Urinary bladder (tissue), 4 donors: Measurements from ENCODE around the gene EML2. TPM values are rescaled to one million over a fixed set of nuclear protein-coding genes. Genes with fewer than 3 reads are reported as not detected.

Experiments used
- DNase-seq: peaks from one replicate; pipeline ENCODE4 v3.0.0-alpha.2; 2015; ENCODE audit errors: extremely low spot score
- H3K27ac ChIP-seq: one replicate; pipeline ENCODE4 v1.5.1; 2013; ENCODE audit warnings: low read depth, mild to moderate bottlenecking, moderate library complexity
- H3K36me3 ChIP-seq: one replicate; pipeline ENCODE4 v1.6.1; 2013; ENCODE audit warnings: mild to moderate bottlenecking, moderate library complexity; ENCODE audit not compliant: insufficient read depth
- H3K4me1 ChIP-seq: one replicate; pipeline ENCODE4 v1.6.1; 2013; ENCODE audit warnings: mild to moderate bottlenecking, moderate library complexity; ENCODE audit not compliant: insufficient read depth
- H3K4me3 ChIP-seq: one replicate; pipeline ENCODE4 v1.5.1; 2013; ENCODE audit warnings: low read depth, low read length
- WGBS: extraction: QIAGEN DNeasy Blood & Tissue Kit; methylation state at CpG from one replicate; pipeline ENCODE4 v1.1.7; 2013; 5-methylcytosine and 5-hydroxymethylcytosine counted together
- polyA plus RNA-seq: library from polyadenylated mRNA; stranded (reverse); fragments of 200-250 nt; gene quantifications from one replicate; pipeline ENCODE4 v1.2.3, GENCODE V29; 2013
- total RNA-seq: library from RNA; depleted of rRNA; stranded (reverse); fragments of >200 nt; gene quantifications from one replicate; pipeline ENCODE4 v1.2.3, GENCODE V29; 2014
- donor health status: healthy with polysubstance abuse.
- donor health status: healthy.

The EML2 gene
- total and polyA plus RNA-seq, 2 donors = 16.9 to 41.2 TPM

DNA sequence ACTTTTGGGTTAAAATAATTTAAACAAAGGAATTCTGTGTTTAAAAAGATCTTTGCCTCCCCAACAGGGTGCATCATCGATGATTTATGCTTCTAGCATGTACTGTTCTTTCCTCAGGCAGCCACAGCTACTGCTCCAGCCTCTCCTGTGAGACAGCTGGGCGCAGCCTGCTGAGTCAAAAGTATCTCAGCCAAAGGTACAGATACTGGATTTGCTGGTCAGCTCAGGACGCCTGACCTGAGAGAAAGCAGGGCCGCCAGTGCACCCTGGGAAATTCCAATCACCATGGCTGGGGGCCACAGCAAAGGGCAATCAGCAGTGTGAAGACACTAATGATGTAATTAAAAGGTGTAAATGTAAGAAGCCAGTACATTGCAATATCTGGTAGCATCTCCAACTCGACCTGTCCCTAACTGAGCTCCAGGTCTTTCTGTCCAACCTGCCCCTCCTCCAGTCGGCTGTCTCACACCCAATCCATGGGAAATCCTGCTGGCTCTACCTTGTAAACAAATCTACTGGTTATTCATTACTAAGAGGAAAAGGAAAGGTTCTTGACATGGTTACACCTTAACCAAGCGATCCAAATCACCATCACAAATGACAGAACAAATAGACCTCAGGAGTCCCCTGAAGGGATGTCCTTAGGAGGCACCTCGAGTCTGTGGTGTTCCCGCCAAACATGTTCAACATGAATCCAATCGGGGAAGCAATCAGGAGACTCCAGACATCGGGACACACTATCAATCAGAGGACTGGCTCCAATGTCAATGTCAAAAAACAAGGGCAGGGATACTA is 61.9 kb downstream of the EML2 start:
- no peaks in the 10 kb centered on the region for H3K36me3 ChIP-seq
- H3K4me1 ChIP-seq = peaks cover 3% of the 10 kb centered on the region
- peak; percentile 46 for DNase-seq
- H3K27ac ChIP-seq = no peak overlapping the region
- H3K4me3 ChIP-seq = no peak overlapping the region
- WGBS = 34% methylated on average over 11 of the region's 11 CpGs

GRCh38 chr19:45576682-45577081 is 62.5 kb downstream of the EML2 start:
- DNase-seq = no peak
- H3K36me3 ChIP-seq = no peaks in the 10 kb centered on the region
- no peak overlapping the region for H3K27ac ChIP-seq
- H3K4me1 ChIP-seq = peaks cover 3% of the 10 kb centered on the region
- no peak overlapping the region for H3K4me3 ChIP-seq
- WGBS = 45% methylated on average over 3 of the region's 3 CpGs

- 89% methylated on average over 5 of the region's 5 CpGs for WGBS
- Histone ChIP-seq H3K27ac (no peak overlapping the region), H3K4me1 (peaks cover 3% of the 10 kb centered on the region), H3K36me3 (no peaks in the 10 kb centered on the region), H3K4me3 (no peak overlapping the region)
- DNase-seq = no peak
These were observed 64.0 kb downstream of the EML2 start for GRCh38 chr19:45575216-45575615.

DNA sequence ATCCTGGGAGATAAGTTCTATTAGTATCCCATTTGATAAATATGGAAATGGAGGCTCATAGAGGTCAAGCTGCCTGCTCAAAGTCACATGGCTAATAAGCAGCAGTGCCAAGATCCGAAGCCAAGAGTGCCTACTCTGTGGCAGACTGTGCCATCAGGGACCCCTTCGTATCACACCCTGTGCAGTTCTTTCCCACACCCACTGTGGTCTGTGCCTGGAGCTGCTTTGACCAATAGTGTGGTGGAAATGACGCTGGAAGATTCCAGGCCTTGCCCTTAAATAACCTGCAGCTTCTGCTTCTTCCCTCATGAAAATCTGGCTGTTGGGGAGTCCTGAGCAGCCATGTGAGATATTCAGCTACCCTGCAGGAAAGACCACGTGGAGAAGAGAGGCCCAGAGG is 64.7 kb downstream of the EML2 start:
- H3K36me3 ChIP-seq = no peaks in the 10 kb centered on the region
- no peak overlapping the region for H3K27ac ChIP-seq
- 84% methylated on average over 4 of the region's 4 CpGs for WGBS
- peaks cover 3% of the 10 kb centered on the region for H3K4me1 ChIP-seq
- no peak for DNase-seq
- H3K4me3 ChIP-seq = no peak overlapping the region

DNA sequence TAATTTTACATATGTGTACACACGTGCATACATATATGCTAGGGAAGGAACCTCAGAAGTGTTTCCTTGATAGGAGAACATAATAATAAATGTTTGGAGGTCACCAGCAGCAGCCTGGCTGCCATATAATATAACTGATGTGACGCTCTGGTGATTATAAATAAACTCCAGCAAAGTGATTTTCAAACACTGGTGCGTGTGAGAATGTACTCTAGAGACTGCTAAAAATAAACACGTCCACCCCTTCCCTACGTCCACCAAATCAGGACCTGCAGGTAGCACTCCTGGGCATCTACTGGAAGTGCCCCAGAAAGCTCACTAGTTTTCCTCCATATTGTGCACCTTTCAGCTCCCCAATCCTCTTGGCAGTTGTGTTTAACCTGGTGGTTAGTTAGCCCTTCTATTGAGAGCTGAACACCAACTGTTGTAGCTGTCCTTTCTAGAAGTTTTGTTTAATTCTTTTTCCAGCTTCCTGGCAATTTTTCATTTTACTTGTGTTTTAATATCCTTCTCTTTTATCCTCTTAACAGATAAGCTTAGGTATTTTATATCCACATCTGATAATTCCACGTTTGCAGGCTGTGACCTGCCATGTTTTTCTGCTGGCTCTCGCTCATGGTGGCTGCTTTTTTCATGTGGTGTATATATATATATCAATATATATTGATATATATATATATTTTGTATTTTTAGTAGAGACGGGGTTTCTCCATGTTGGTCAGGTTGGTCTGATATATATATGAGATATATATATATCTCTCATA is 67.6 kb downstream of the EML2 start:
- Histone ChIP-seq H3K36me3 (no peaks in the 10 kb centered on the region), H3K4me3 (no peak overlapping the region), H3K27ac (no peak overlapping the region), H3K4me1 (peaks cover 2% of the 10 kb centered on the region)
- DNase-seq = no peak
- WGBS = 81% methylated on average over 8 of the region's 8 CpGs

- H3K4me1 ChIP-seq = no peaks in the 10 kb centered on the region
- WGBS = 59% methylated on average over 15 of the region's 15 CpGs
- no peak overlapping the region for H3K4me3 ChIP-seq
- DNase-seq = no peak
- H3K36me3 ChIP-seq = no peaks in the 10 kb centered on the region
- no peak overlapping the region for H3K27ac ChIP-seq
These were observed 69.4 kb downstream of the EML2 start for GRCh38 chr19:45569619-45570421.

DNA sequence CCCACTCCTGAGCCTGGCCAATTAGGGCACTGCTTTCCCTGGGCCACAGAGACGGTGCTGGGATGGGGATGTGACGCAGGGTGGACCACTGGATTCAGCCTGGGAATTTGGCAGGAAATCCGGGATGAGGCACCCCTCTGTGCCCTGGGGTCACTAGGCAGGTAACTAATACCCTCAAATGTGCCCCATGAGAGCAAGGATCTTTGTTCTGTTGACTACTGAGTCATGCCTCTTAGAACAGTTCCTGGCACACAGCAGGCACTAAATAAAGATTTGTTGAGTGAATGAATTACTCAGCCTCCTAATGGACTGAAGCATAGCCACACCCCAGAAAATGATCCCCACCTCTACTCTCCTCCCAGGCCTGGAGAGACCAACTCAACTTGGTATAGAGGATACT is 70.5 kb downstream of the EML2 start:
- Histone ChIP-seq H3K4me3 (no peak overlapping the region), H3K4me1 (no peaks in the 10 kb centered on the region), H3K36me3 (no peaks in the 10 kb centered on the region), H3K27ac (no peak overlapping the region)
- 82% methylated on average over 3 of the region's 3 CpGs for WGBS
- no peak for DNase-seq

DNA sequence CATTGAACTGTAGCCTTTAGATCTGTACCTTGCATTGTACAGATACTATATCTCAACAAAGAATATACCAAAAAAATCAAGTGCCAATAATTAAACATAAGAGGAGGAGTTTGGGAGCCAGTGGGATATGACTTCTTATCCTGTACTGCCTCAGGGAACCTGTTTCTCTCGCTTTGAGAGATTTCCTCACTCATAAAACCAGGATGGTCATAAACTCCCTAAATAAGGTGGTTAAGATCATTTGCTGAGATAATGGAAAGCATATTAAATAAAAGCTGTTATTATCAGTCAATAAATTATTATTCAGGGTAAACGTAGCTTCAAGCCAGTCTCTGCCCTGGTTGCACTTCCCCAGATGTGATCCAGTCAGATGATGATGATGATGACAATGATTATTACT is 71.6 kb downstream of the EML2 start:
- Histone ChIP-seq H3K36me3 (no peaks in the 10 kb centered on the region), H3K27ac (no peak overlapping the region), H3K4me3 (no peak overlapping the region), H3K4me1 (no peaks in the 10 kb centered on the region)
- 75% methylated on average over 2 of the region's 2 CpGs for WGBS
- DNase-seq = no peak

DNA sequence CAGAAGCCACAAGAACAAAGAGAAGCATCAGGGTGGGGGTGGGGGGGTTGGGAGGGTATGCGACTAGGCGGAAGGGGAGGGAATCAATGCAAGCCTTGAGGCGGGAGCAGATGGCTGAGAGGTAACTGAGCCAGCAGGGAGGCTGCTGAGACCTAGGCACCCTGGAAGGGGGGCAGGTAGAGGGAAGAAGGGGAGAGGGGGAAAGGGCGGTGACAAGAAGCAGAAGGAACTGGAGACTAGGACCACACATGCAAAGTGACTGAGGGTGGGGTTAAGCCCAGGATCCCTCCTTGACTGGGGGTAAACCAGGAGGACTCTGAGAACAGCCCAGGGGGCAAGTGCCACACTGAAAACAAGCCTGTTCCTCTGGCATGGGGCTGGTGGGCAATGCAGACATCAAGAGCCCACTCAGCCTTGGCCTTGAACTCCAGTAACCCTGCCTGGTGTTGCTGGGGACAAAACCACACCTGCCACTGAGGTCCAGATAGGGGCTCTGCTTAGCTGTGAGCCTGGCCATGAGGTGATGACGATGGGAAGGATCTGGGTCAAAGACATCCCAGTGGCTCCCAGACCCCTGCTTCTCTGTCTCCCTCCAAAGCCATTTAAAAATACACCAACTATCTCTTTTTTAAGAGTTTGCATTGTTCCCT is 74.9 kb downstream of the EML2 start:
- H3K4me1 ChIP-seq = no peaks in the 10 kb centered on the region
- H3K4me3 ChIP-seq = no peak overlapping the region
- WGBS = 68% methylated on average over 5 of the region's 5 CpGs
- no peaks in the 10 kb centered on the region for H3K36me3 ChIP-seq
- DNase-seq = no peak
- H3K27ac ChIP-seq = no peak overlapping the region

- Histone ChIP-seq H3K4me1 (no peaks in the 10 kb centered on the region), H3K27ac (no peak overlapping the region), H3K36me3 (no peaks in the 10 kb centered on the region), H3K4me3 (no peak overlapping the region)
- DNase-seq = no peak
- 79% methylated on average over 11 of the region's 11 CpGs for WGBS
These were observed 78.5 kb downstream of the EML2 start for GRCh38 chr19:45560686-45561085.

GRCh38 chr19:45560038-45560437 is 79.2 kb downstream of the EML2 start:
- H3K4me3 ChIP-seq = no peak overlapping the region
- H3K4me1 ChIP-seq = no peaks in the 10 kb centered on the region
- WGBS = 89% methylated on average over 5 of the region's 5 CpGs
- no peaks in the 10 kb centered on the region for H3K36me3 ChIP-seq
- DNase-seq = no peak
- H3K27ac ChIP-seq = no peak overlapping the region
